ENCODE measurements around the gene BID.

DNA sequence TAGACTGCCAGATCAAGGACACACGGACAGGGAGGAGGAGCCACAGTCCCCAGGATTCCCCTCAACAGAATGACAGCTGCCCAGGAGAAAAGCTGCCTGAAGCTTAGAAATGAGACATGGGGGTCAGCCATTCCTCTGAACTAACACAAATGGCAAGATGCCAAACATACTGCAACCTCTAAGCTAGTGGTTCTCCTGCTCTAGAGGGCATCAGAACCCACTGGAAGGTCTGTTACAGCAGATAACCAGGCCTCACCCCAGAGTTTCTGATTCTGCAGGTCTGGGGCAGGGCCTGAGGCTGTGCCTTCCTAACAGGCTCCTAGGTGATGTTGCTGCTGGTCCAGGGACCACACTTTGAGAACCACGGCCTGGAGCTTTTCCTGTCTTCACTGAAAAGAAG lies 28.6 kb upstream of the BID start:
- TF ChIP-seq, protein P1, sequence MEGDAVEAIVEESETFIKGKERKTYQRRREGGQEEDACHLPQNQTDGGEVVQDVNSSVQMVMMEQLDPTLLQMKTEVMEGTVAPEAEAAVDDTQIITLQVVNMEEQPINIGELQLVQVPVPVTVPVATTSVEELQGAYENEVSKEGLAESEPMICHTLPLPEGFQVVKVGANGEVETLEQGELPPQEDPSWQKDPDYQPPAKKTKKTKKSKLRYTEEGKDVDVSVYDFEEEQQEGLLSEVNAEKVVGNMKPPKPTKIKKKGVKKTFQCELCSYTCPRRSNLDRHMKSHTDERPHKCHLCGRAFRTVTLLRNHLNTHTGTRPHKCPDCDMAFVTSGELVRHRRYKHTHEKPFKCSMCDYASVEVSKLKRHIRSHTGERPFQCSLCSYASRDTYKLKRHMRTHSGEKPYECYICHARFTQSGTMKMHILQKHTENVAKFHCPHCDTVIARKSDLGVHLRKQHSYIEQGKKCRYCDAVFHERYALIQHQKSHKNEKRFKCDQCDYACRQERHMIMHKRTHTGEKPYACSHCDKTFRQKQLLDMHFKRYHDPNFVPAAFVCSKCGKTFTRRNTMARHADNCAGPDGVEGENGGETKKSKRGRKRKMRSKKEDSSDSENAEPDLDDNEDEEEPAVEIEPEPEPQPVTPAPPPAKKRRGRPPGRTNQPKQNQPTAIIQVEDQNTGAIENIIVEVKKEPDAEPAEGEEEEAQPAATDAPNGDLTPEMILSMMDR (IDR thresholded peaks at IDR 0.05; ENCODE audit: low read depth, low read length, poor library complexity, severe bottlenecking), result no peak
- no peak for TF ChIP-seq EZH2phosphoT487 (IDR thresholded peaks at IDR 0.05; ENCODE audit: borderline replicate concordance, low read length)

Measured in DOHH2 (cell line).